ENCODE results near the gene EMID1. TPM values are rescaled to one million over a fixed set of nuclear protein-coding genes. Genes with fewer than 3 reads are reported as not detected.

Gene EMID1
- polyA plus RNA-seq, 1 experiment: 1.1 TPM

DNA sequence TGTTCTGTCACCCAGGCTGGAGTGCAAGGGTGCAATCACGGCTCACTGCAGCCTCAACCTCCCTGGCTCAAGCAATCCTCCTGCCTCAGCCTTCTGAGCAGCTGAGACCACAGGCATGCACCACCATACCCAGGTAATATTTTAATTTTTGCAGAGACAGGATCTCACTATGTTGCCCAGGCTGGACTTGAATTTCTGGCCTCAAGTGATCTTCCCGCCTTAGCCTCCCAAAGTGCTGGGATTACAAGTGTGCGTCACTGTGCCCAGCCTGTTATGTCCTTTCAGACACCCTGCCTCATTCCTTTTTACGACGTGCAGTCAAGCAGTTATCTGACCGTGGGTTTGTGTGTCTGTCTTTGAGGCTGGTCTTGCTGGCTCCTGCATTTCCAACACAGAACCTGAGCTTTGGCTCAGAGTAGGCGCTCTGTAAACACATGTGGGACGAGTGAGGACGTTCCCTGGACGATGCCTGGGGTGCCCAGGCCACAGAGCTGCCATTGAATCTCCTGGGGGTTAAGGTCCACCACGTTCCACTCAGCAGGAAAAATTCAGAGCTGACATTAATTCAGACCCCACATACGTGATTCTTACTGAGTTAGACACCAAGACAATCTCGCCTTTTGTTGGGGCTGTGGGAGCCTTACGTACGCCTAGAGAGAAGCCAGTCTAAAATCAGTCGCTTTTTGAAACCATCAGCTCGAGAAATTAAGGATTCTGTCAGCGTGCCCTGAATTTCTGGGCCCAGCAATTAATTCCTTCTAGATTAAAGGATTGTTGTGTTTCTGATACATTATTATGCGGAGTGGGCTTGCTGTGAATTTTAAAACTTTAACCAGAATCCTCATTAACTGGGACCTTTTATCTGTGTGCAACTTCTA, 21.5 kb upstream of the EMID1 start:
- Histone ChIP-seq H3K27me3 (ENCODE audit: control insufficient read depth, insufficient read depth, low read length) (peaks cover 12% of the 10 kb centered on the region), H3K4me3 (ENCODE audit: low read depth, low read length) (no peak overlapping the region), H3K27ac (ENCODE audit: low read depth, low read length) (no peak overlapping the region), H3K9me3 (ENCODE audit: control insufficient read depth, insufficient read depth, low read length) (no peaks in the 10 kb centered on the region)
- TF ChIP-seq, protein P1, sequence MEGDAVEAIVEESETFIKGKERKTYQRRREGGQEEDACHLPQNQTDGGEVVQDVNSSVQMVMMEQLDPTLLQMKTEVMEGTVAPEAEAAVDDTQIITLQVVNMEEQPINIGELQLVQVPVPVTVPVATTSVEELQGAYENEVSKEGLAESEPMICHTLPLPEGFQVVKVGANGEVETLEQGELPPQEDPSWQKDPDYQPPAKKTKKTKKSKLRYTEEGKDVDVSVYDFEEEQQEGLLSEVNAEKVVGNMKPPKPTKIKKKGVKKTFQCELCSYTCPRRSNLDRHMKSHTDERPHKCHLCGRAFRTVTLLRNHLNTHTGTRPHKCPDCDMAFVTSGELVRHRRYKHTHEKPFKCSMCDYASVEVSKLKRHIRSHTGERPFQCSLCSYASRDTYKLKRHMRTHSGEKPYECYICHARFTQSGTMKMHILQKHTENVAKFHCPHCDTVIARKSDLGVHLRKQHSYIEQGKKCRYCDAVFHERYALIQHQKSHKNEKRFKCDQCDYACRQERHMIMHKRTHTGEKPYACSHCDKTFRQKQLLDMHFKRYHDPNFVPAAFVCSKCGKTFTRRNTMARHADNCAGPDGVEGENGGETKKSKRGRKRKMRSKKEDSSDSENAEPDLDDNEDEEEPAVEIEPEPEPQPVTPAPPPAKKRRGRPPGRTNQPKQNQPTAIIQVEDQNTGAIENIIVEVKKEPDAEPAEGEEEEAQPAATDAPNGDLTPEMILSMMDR (IDR thresholded peaks at IDR 0.05; ENCODE audit: low read depth, low read length): no peak
- CTCF ChIA-PET: interaction anchor here (0.6 kb wide), 1 partner anchor 778 kb away, joined by 3 read pairs; no protein-coding TSS in a partner anchor
- POLR2A ChIA-PET: interaction anchor here (0.7 to 1.1 kb wide), 2 partner anchors 22 to 1151 kb away, joined by 3 to 4 read pairs; no protein-coding TSS in a partner anchor
- DNase-seq (ENCODE audit: low read depth, low spot score): no peak

- TF ChIP-seq, protein P1 (IDR thresholded peaks at IDR 0.05; ENCODE audit: low read depth, low read length): no peak
- H3K9me3 ChIP-seq (ENCODE audit: control insufficient read depth, insufficient read depth, low read length): no peaks in the 10 kb centered on the region
- no peak overlapping the region for H3K27ac ChIP-seq (ENCODE audit: low read depth, low read length)
- H3K27me3 ChIP-seq (ENCODE audit: control insufficient read depth, insufficient read depth, low read length): peaks cover 12% of the 10 kb centered on the region
- no peak for DNase-seq (ENCODE audit: low read depth, low spot score)
- H3K4me3 ChIP-seq (ENCODE audit: low read depth, low read length): no peak overlapping the region
- ChIA-PET POLR2A (interaction anchor here (1.1 kb wide), 1 partner anchor 23 kb away, joined by 3 read pairs; no protein-coding TSS in a partner anchor), CTCF (interaction anchor here (0.6 kb wide), 1 partner anchor 777 kb away, joined by 3 read pairs; no protein-coding TSS in a partner anchor)
These were observed 20.7 kb upstream of the EMID1 start for GRCh38 chr22:29184849-29185490.

GRCh38 chr22:29186302-29186701, 19.4 kb upstream of the EMID1 start:
- DNase-seq (ENCODE audit: low read depth, low spot score): no peak
- TF ChIP-seq, protein P1 (IDR thresholded peaks at IDR 0.05; ENCODE audit: low read depth, low read length): no peak
- no peak overlapping the region for H3K4me3 ChIP-seq (ENCODE audit: low read depth, low read length)
- ChIA-PET CTCF (no interaction called here), POLR2A (no interaction called here)
- H3K27ac ChIP-seq (ENCODE audit: low read depth, low read length): no peak overlapping the region
- H3K27me3 ChIP-seq (ENCODE audit: control insufficient read depth, insufficient read depth, low read length): peaks cover 15% of the 10 kb centered on the region
- H3K9me3 ChIP-seq (ENCODE audit: control insufficient read depth, insufficient read depth, low read length): no peaks in the 10 kb centered on the region

- DNase-seq (ENCODE audit: low read depth, low spot score): no peak
- ChIA-PET CTCF (no interaction called here), POLR2A (no interaction called here)
- TF ChIP-seq, protein P1 (IDR thresholded peaks at IDR 0.05; ENCODE audit: low read depth, low read length): no peak
- no peak overlapping the region for H3K27ac ChIP-seq (ENCODE audit: low read depth, low read length)
- no peak overlapping the region for H3K4me3 ChIP-seq (ENCODE audit: low read depth, low read length)
- H3K27me3 ChIP-seq (ENCODE audit: control insufficient read depth, insufficient read depth, low read length): peaks cover 19% of the 10 kb centered on the region
- no peaks in the 10 kb centered on the region for H3K9me3 ChIP-seq (ENCODE audit: control insufficient read depth, insufficient read depth, low read length)
These were observed 17.9 kb upstream of the EMID1 start for GRCh38 chr22:29187831-29188230.

- DNase-seq (ENCODE audit: low read depth, low spot score): no peak
- Histone ChIP-seq H3K27me3 (ENCODE audit: control insufficient read depth, insufficient read depth, low read length) (peaks cover 19% of the 10 kb centered on the region), H3K9me3 (ENCODE audit: control insufficient read depth, insufficient read depth, low read length) (no peaks in the 10 kb centered on the region), H3K4me3 (ENCODE audit: low read depth, low read length) (no peak overlapping the region), H3K27ac (ENCODE audit: low read depth, low read length) (no peak overlapping the region)
- TF ChIP-seq, protein P1 (IDR thresholded peaks at IDR 0.05; ENCODE audit: low read depth, low read length): no peak
- ChIA-PET POLR2A (no interaction called here), CTCF (interaction anchor here (0.6 to 1.3 kb wide), 2 partner anchors 11 to 55 kb away, joined by 3 to 6 read pairs; no protein-coding TSS in a partner anchor)
These were observed 15.6 kb upstream of the EMID1 start for GRCh38 chr22:29190051-29190450.
